NAMALWA (cell line): Measurements from ENCODE around the gene PDP2.
A peak's percentile ranks its signal among the peaks of the same experiment; 100 is the strongest.
"Not testable (repeated sequence)": the region's sequence is repeated elsewhere in the genome, so short reads cannot be mapped to it uniquely, and the experiment has no call there.

Experiments used
- DNase-seq: peaks from one replicate; pipeline ENCODE4 v3.0.0-alpha.2; 2015; ENCODE audit warnings: low spot score

PDP2 gene

DNA sequence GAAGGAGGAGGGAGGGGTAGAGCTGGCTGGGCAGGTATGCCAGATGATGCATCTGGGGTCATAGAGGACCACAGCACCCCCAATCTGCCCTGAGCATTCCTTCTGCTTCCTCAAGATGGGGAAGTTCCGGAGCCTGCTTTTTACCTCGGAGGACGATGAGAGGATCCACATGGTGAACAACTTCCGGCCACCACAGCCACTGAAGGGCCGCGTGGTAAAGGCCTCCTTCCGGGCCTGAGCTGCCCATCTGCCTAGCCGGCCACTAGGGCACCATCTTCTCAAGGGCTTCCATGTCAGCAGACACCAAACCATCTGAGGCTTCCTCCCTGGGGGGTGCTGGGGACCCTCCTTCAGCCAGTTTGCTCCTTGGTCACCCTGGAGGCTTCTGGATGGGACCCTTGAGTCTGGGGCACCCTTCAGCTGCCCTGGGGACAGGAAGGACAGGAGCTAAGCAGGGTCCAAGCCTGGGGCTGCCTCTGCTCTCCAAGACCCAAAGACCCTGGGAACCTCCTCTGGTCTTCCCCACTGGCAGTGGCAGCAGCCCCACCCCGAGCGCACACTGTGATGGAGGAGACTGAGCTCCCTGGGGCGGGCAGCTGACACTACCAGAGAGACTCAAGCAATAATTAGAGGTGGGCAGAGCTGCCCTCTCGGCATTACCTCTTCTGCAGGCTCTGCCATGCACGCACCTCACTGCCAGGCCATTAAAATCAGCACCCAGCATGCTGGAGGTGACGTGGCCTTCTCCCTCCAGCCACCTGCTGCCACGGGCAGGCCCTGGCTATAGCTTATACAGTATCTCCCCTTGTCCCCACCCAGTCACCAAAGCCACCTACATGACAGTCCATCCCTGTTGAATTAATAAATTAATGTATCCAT lies 26.8 kb upstream of the PDP2 start:
- DNase-seq, result no peak

DNA sequence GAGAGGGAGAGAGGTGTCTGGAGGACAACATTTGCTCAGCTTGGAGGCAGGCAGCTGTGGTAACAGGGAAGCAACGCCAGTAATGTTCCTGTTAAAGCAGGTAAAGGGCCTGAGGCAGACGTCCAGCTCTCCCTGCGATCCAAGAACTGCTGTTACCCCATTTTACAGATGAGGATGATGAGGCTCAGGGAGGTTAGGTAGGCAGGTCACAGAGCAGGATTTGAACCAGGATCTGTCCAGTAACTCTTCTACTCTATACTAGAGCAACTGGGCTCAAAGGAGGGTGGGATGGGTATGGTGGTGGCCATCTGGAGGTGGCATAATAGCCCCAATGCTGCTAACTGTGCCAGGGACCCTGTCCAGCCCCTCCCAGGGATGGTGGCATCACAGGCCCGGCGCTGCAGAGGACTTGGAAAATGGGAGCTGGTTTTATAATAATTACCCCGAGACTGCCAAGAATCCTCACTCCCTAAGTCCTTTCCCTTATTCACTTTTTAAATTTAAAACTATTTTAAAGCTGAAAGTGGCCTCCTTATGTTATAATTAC lies 24.1 kb upstream of the PDP2 start:
- no peak for DNase-seq

DNA sequence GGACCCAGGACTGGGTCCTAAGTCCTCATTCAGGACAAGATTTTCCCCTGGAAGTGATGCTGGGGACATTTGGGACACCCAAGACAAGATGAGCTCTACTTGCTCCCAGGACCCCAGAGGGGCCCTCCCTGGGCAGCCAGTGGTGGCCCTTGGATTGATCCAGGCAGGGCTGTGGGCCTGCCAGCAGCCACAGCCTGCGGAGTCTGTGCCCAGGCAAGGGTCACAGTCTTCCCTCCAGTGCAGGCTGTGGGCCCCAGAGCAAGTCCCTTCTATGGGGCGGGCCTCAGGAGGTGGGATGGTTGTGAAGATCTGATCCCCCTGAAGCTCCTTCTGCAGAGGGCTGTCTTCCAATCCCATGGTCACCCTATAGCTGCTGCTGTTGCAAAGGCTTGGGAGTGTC lies 23.5 kb upstream of the PDP2 start:
- DNase-seq, result no peak

DNA sequence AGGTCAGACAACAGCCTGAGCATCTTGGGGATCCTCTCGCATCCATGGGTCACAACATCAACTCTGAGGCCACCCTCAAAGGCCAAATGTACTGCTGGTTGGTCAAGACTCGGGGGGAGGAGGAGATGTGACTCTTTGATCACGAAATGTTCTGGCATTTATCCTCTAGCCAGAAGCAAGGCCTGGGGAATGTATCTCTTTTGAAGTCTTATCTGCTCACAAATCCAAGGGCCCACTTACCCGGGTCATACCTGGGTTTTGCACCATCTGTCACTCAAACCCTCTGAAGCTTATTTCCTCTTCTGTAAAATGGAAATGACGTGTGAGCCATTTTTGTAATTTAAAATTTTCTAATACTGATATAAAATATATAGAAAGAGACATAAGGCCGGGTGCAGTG lies 22.9 kb upstream of the PDP2 start:
- DNase-seq, result no peak

DNA sequence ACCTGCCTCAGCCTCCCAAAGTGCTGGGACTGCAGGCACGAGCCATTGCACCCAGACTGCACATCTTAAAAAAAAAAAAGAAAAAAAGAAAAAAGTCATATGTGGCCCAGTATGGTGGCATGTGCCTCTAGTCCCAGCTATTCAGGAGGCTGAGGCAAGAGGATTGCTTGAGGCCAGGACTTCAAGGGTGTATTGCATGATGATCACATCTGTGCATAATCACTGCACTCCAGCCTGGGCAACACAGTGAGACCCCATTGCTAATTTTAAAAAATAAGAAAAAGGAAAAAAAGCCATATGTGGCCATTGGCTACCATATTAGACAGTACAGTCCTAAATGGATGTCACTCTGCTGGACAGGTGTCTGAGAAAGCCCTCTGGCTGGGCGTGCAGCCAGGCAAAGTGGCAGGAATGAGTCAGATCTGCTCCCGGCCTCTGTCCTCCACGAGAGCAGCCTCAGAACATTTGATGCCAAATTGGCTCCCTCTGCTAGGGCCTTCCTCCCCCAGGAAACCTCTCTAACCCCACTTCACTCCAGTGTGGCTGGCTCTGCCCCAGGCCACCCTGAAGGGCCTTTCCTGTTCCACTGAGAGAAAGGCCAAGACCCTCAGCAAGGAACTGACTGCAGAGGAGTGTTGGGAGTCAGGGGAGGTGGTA lies 21.4 kb upstream of the PDP2 start:
- no peak for DNase-seq

DNA sequence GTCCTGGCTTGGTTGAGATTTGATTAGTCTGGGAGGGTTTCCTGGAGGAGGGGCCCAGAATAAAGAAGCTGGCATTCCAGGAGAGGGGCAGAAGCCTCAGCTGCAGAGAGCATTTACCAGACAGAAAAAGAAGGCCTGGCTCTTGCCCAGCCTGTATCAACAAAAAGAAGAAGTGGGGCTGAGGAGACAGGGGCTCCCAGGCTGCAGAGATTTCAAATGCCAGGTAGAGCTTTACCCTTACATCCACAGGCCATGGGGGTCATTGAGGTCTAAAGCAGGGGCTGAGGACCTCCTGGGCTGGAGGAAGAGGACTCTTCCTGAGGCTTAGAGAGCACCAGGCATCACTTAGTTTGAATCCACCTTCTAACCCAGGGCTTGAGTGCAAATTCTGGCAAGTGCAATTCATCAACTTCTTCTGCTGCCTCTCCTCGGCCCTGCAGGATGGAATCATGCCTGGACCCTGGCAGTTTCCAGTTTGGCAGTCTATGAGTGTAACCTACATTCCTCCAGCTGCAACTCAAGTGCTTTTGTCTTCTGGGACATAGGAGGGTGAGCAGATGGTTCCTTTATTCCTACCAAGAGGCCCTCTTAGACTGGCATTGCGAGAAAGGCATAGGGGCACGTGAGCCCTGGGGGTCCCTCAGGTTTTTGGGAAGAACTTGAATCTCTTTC lies 20.8 kb upstream of the PDP2 start:
- no peak for DNase-seq

DNA sequence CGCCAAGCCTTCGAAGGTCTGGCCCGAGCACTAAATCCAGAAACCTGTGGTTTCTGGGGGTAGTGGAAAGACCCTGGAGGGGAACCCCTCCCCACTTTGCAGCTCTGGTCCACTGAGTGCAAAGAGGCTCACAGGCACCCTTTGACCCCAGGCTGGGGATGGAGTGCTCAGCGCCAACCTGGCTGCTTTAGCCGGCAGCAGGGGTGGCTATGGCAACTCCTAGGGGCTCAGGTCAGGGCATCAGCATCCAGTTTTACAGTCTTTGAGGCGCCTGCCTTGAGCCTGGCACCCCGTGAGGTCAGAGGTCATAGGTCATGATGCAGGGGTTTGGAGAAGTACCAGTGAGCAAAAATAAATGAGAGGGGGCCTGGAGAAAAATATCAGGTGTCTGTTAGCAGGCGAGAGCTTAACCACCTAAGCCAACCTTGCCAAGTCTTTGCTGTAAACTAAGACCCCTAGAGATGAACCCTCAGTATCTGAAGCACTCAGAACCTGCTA lies 18.2 kb upstream of the PDP2 start:
- DNase-seq, result no peak

DNA sequence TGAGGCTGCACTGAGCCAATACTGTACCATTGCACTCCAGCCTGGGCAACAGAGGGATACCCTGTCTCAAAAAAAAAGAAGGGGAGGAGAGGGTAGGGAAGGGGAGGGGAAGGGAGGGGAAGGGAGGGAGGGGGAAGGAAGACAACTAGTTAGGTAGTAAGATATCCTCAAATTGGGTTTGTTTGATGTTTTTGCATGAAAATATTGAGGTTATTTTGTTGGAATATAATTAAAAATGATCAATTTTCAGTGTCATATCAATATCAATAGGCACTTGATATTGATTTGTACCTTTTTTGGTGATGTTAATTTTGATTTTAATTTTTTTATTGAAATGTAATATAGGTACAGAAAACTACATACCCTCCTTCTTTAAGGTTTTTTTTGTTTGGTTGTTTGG lies 16.6 kb upstream of the PDP2 start:
- DNase-seq, result no peak

DNA sequence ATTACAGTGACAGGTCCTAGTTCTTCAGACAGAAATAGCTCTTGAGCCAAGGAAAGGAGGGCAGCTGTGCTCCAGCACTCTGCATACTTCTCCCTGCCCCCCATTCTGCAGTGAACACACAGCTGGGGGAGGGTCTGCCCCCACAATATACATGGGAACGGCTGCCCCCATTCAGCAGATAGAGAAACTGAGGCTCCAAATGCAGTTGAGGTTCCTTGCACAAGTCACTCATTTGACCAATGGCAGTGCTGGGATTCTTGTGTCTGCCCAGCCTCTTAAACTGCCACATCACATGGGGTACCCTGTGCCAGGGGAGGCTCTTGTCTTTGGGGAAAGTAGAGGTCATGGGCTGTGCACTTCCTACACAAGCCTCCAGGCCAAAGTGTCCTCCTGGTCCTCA lies 10.9 kb upstream of the PDP2 start:
- no peak for DNase-seq

DNA sequence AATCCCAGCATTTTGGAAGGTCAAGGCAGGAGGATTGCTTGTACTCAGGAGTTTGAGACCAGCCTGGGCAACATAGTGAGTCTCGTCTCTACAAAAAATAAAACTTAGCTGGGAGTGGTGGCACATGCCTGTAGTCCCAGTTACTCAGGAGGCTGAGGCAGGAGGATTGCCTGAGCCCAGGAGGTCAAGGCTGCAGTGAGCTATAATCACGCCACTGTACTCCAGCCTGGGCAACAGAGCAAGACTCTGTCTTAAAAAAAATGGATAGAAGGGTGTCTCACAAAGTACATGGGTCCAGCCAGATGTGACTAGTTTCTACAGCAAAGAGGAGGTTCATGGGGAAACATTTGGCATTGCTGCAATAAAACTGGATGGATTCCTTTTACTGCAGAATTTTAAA lies 9.0 kb upstream of the PDP2 start:
- not testable (repeated sequence) for DNase-seq

DNA sequence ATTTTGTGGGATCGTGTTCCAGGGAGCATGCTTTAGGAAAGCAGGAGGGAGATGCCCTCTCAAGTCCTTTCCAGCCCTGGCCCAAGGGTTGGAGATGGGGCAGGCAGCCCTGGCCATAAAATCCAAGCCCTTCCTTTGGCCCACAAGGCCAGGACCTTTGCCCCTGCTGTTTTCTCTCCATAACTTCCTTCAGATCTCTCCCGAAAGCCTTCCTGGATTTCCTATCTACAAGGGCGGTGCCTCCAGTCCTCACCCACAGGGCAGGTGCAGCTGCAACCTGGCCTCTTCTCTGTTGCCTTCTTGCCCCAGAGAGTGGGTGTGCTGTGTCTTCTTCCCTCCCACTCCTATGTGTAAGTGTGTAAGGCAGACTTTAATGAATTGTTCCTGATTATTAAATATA lies 8.5 kb upstream of the PDP2 start:
- no peak for DNase-seq

DNA sequence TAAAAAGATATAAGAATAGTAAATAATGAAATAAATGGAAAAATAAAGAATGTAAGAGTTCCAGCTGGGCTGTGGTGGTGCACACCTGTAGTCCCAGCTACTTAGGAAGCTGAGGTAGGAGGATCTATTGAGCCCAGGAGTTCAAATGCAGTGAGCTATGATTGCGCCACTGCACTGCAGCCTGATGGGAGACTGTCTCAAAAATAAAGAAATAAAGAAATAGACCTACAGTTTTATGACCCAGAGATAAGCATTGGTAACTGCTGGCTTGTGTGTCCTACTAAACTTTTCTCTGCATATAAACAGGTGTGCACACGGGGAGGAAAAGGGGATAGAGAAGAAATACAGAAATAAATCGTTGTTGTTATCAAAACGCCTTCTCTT lies 7.8 kb upstream of the PDP2 start:
- DNase-seq, result no peak

DNA sequence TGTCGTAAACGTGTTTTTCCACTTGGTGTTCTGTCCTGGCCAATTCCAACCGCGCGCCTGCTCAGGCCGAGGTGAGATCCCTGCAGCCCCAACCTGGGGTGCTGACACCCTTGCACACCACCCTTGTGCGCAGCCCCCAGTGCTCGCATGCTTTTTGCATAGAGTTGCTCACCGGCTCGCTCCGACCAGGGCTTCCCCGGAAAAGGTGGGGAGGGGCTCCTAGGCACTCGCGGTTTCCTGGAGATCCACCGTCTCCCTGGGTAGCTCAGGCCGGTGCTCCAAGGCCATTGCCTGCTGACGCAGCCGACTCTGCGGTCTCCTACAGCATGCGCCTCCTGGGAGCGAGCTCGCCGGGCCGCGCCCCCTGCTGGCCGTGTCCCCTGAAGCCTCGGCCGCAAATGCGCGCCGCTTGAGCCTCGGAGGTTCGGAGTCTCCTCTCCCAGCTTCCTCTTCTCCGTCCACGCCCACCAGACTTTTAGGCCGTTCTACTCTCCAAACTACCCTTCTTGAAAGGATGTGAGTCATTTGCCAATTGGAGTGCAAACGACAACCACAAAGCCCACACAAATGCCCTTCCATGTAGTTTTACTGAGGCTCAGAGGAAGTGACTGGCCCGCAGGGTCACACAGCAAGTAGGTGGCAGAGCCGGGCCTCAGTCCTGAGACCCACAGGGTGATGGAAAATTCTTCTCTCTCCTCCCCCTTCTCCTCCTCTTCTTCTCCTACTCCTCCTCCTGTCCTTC lies 7.2 kb upstream of the PDP2 start:
- DNase-seq, result peak; percentile 92

DNA sequence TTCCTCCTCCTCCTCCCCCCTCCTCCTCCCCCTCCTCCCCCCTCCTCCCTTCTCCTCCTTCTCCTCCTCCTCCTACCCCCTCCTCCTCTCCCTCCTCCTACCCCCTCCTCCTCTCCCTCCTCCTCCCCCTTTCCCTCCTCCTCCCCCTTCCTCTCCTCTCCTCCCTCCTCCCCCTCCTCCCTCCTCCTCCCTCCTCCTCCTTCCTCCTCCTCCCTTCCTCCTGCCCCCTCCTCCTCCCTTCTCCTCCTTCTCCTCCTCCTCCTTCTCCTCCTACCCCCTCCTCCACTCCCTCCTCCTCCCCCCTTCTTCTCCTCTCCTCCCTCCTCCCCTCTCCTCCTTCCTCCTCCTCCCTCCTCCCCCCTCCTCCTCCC lies 6.6 kb upstream of the PDP2 start:
- DNase-seq, result no peak

DNA sequence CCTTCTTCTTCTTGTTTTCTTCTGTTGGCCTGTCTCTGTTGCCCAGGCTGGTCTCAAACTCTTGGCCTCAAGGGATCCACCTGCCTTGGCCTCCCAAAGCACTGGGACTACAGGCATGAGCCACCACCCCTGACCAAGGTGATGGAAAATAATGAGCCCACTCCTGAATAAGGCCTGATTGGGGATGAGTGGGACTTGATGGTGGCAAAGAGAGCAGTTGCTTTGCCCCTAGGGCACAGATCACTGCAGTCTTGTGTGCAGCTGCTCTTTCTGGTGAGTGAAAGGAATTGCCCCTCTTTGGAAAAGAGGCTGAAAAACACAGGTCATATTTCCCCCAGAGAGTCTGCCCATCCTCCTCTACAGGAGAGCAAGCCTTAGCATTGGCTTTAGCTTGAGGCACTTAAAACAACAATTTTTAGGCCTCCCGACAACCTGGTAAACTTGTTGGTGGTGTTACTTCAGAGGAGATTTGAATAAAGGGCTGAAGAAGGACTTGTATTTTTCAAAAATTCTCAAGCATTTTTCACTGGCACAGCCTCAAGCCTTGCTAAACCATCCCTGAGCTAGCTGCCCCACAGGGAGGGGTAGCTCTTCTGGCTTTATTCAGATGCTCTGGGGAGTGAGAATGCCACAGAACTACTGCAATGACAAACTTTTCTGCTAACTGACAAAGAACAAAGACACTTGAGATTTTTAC lies 6.1 kb upstream of the PDP2 start:
- DNase-seq, result peak; percentile 24

DNA sequence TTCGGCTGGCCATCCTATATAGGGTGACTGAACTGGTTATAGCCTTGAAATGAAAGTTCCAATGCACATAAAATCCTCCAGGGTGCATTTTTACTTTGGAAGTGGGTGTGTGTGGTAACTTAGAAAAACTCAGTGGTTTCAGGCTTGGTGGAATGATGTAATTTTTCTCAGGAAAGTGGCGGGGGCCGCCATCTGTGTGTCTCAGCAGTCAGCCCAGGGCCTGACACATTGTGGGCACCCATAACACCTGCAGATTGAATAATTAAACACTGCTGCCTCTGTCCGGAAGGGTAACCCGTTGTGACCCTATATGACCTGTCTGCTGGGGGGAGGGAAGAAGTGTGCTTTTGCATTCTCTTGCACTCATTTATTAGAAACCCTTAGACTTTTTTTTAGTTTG lies 2.2 kb upstream of the PDP2 start:
- DNase-seq, result peak; percentile 79

DNA sequence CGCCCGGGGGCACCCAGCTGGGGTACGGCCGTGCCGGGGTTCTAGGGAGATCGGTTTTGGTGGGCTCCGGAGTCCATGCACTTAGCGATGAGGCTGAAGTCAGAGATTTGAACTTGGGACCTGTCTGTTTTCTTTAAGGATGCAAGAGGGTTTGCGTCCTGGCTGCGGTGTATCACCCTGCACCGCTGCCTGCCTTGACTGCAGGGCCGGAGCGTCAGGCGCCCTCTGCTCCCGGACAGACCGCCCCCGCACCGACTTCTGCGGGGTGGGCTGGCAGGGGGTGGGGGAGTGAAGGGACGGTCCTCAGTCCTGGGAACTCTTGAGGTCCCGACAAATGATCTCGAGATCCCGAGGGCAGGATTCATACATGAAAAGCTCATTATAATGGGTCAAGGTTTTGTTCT lies 701 bp downstream of the PDP2 start:
- peak; percentile 54 for DNase-seq

DNA sequence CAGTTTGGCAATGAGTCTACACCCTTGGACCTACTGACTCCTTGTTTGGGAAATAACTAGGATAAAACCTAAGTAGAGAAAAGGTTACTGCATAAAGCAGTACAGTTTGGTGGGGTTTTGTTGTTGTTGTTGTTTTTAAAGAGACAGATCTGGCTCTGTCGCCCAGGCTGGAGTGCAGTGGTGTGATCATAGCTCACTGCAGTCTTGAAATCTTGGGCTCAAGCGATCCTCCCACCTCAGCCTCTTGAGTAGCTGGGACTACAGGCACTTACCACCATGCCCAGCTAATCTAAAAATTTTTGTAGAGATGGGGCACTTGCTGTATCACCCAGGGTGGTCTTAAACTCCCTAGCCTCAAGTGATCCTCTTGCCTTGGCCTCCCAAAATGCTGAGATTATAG lies 1.2 kb downstream of the PDP2 start:
- no peak for DNase-seq

DNA sequence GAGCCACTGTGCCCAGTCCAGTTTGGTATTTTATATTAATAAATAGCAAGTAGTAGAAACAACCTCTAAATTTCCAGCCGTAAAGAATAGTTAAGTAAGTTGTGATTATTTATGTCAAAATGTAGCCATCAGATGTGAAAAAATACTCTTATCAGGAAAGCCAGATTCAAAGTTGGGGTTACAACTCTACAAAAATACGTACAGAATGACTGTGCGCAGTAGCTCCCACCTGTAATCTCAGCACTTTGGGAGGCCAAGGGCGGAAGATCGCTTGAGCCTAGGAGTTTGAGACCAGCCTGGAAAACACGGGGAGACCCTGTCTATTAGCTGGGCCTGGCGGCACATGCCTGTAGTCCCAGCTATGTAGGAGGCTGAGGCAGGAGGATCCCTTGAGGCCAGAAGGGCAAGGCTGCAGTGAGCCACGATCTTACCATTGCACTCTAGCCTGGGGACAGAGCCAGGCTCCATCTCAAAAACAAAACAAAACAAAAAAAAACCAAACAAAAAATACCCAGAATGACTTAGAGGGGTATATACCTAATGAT lies 1.7 kb downstream of the PDP2 start:
- DNase-seq, result no peak

DNA sequence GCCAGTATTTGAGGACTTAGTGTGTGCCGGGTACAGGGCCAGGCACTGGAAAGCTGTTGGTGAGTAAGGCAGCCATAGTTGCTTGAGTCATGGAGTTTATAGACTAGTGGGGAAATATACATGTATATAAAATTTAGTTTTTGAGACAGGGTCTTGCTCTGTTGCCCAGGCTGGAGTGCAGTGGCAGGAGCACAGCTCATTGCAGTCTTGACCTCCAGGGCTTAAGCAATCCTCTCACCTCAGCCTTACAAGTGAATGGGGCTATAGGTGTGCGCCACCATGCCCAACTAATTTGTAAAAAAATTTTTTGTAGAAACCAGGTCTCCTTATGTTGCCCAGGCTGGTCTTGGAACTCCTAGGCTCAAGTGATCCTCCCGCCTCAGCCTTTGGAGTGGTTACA lies 2.4 kb downstream of the PDP2 start:
- DNase-seq, result no peak

DNA sequence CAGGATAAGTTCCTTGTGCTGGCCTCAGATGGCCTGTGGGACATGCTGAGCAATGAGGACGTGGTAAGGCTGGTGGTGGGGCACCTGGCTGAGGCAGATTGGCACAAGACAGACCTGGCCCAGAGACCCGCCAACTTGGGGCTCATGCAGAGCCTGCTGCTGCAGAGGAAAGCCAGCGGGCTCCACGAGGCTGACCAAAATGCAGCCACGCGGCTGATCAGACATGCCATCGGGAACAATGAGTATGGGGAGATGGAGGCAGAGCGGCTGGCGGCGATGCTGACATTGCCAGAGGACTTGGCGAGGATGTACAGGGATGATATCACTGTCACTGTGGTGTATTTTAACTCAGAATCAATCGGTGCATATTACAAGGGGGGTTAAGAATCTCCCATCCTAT lies 5.2 kb downstream of the PDP2 start:
- DNase-seq, result no peak
